ENCODE data around the gene GAK. TPM values are rescaled to one million over a fixed set of nuclear protein-coding genes. Genes with fewer than 3 reads are reported as not detected.

The GAK gene
- total RNA-seq, 6 experiments from 2014 or later = 65.8 to 72.9 (median 69.1) TPM

- peaks cover 20% of the 10 kb centered on the region for H3K27me3 Mint-ChIP-seq (ENCODE audit: insufficient read depth)
- peaks cover 5% of the 10 kb centered on the region for H3K9me3 Mint-ChIP-seq
- H3K27ac Mint-ChIP-seq = no peak overlapping the region
- H3K4me3 Mint-ChIP-seq = no peak overlapping the region
- no peaks in the 10 kb centered on the region for H3K4me1 Mint-ChIP-seq (ENCODE audit: low read depth)
- no peaks in the 10 kb centered on the region for H3K36me3 Mint-ChIP-seq (ENCODE audit: low read depth)
- TF ChIP-seq, protein P1, sequence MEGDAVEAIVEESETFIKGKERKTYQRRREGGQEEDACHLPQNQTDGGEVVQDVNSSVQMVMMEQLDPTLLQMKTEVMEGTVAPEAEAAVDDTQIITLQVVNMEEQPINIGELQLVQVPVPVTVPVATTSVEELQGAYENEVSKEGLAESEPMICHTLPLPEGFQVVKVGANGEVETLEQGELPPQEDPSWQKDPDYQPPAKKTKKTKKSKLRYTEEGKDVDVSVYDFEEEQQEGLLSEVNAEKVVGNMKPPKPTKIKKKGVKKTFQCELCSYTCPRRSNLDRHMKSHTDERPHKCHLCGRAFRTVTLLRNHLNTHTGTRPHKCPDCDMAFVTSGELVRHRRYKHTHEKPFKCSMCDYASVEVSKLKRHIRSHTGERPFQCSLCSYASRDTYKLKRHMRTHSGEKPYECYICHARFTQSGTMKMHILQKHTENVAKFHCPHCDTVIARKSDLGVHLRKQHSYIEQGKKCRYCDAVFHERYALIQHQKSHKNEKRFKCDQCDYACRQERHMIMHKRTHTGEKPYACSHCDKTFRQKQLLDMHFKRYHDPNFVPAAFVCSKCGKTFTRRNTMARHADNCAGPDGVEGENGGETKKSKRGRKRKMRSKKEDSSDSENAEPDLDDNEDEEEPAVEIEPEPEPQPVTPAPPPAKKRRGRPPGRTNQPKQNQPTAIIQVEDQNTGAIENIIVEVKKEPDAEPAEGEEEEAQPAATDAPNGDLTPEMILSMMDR (IDR thresholded peaks at IDR 0.05) = no peak
- no peak for DNase-seq
Observed at GRCh38 chr4:829291-829690, 102.8 kb downstream of the GAK start.

- H3K4me1 Mint-ChIP-seq (ENCODE audit: low read depth) = no peaks in the 10 kb centered on the region
- DNase-seq = no peak
- peaks cover 5% of the 10 kb centered on the region for H3K9me3 Mint-ChIP-seq
- TF ChIP-seq, protein P1 (IDR thresholded peaks at IDR 0.05) = peak; percentile 37; the same call in 1 of the 2 replicates
- H3K36me3 Mint-ChIP-seq (ENCODE audit: low read depth) = no peaks in the 10 kb centered on the region
- H3K4me3 Mint-ChIP-seq = no peak overlapping the region
- H3K27ac Mint-ChIP-seq = no peak overlapping the region
- H3K27me3 Mint-ChIP-seq (ENCODE audit: insufficient read depth) = peaks cover 18% of the 10 kb centered on the region
Observed at GRCh38 chr4:828641-829271, 103.4 kb downstream of the GAK start.

GRCh38 chr4:827209-828081, 104.7 kb downstream of the GAK start:
- no peak for DNase-seq
- TF ChIP-seq, protein P1 (IDR thresholded peaks at IDR 0.05) = no peak
- H3K4me1 Mint-ChIP-seq (ENCODE audit: low read depth) = no peaks in the 10 kb centered on the region
- H3K27me3 Mint-ChIP-seq (ENCODE audit: insufficient read depth) = peaks cover 24% of the 10 kb centered on the region
- H3K36me3 Mint-ChIP-seq (ENCODE audit: low read depth) = no peaks in the 10 kb centered on the region
- H3K9me3 Mint-ChIP-seq = peaks cover 5% of the 10 kb centered on the region
- H3K4me3 Mint-ChIP-seq = no peak overlapping the region
- H3K27ac Mint-ChIP-seq = no peak overlapping the region

DNA sequence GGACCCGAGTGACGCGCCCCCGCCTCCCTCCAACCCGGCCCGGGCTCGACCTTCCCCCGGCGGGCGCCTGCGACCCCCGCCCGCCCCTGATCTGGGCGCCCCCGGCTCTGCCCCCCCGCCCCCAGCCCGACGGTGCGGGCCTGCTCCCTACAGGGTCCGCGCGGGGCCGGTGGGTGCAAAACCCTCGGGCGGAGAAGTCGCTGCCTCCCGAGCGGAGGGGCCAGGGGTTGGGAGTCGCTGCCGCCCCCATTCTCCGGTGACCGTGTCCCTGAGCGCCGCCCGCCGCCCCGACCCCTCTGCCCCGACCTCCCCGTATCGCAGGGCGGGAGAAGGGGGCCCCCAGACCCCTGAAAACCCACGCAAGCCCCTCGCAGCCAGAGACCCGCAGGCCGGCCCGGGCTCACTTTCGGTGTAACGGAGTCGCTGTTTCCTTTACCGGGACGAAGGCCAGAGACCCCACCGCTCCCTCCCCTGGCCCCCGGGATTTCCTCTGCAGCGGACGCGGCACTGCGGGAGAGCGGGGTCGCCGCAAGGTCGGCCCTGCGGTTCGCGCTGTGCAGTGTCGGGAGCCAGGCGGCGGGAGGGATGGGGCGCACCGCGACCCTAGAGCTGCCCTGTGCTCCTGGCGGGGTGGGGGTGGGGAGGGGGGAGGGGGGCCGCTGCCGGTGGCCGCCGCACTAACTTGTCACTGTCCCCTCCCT, 105.5 kb downstream of the GAK start:
- DNase-seq = no peak
- Mint-ChIP-seq H3K4me3 (no peak overlapping the region), H3K9me3 (peaks cover 4% of the 10 kb centered on the region), H3K27me3 (ENCODE audit: insufficient read depth) (peaks cover 29% of the 10 kb centered on the region), H3K36me3 (ENCODE audit: low read depth) (no peaks in the 10 kb centered on the region), H3K27ac (no peak overlapping the region), H3K4me1 (ENCODE audit: low read depth) (no peaks in the 10 kb centered on the region)
- TF ChIP-seq, protein P1 (IDR thresholded peaks at IDR 0.05) = no peak

GRCh38 chr4:825971-826330, 106.2 kb downstream of the GAK start, which contains the start of gene CPLX1:
CPLX1 (minus strand) TSS chr4:826129; CDS start chr4:824522, 1,607 bp downstream.
- Mint-ChIP-seq H3K27ac (no peak within 1 kb of the TSS), H3K4me1 (ENCODE audit: low read depth) (no peaks in the 10 kb centered on the region), H3K4me3 (no peak within 1 kb of the TSS), H3K36me3 (ENCODE audit: low read depth) (no peaks in the 10 kb centered on the region), H3K27me3 (ENCODE audit: insufficient read depth) (peaks cover 29% of the 10 kb centered on the region), H3K9me3 (no peaks in the 10 kb centered on the region)
- TF ChIP-seq, protein P1 (IDR thresholded peaks at IDR 0.05) = no peak
- no peak for DNase-seq
